Endodermal cell (in vitro differentiated cells): ENCODE measurements around the gene ADAMTS2. TPM values are rescaled to one million over a fixed set of nuclear protein-coding genes. Genes with fewer than 3 reads are reported as not detected.

ENCODE experiments used
- DNase-seq: peaks from one replicate; pipeline ENCODE4 v3.0.0-alpha.2; 2017
- H3K27ac ChIP-seq: 2 replicates; pipeline ENCODE4 v1.5.1; 2013; ENCODE audit warnings: mild to moderate bottlenecking, low read depth, low read length, moderate library complexity
- H3K27me3 ChIP-seq: 2 replicates; pipeline ENCODE4 v1.6.1; 2013; ENCODE audit warnings: mild to moderate bottlenecking, low read length, moderate library complexity; ENCODE audit not compliant: insufficient read depth, control insufficient read depth, poor library complexity, severe bottlenecking
- H3K36me3 ChIP-seq: 2 replicates; pipeline ENCODE4 v1.7.0; 2013; ENCODE audit warnings: mild to moderate bottlenecking, low read length, moderate library complexity; ENCODE audit not compliant: control insufficient read depth, insufficient read depth
- H3K4me1 ChIP-seq: one replicate; pipeline ENCODE4 v1.7.0; 2013; ENCODE audit warnings: low read length; ENCODE audit not compliant: control insufficient read depth, insufficient read depth
- H3K4me3 ChIP-seq: 2 replicates; pipeline ENCODE4 v1.5.1; 2013; ENCODE audit warnings: mild to moderate bottlenecking, low read length, moderate library complexity
- H3K9ac ChIP-seq: 2 replicates; pipeline ENCODE4 v1.6.1; 2013; ENCODE audit warnings: mild to moderate bottlenecking, low read length, moderate library complexity; ENCODE audit not compliant: poor library complexity, severe bottlenecking; ENCODE audit errors: extremely low read depth
- H3K9me3 ChIP-seq: 2 replicates; pipeline ENCODE4 v1.6.1; 2013; ENCODE audit warnings: mild to moderate bottlenecking, low read length, moderate library complexity; ENCODE audit not compliant: control insufficient read depth
- H3K27ac Mint-ChIP-seq: 2 replicates; pipeline ENCODE4 v1.8.0; 2020; ENCODE audit warnings: mixed read lengths
- H3K27me3 Mint-ChIP-seq: 2 replicates; pipeline ENCODE4 v1.8.0; 2021; ENCODE audit warnings: mild to moderate bottlenecking, mixed read lengths; ENCODE audit not compliant: insufficient read depth
- H3K36me3 Mint-ChIP-seq: 2 replicates; pipeline ENCODE4 v1.8.0; 2020; ENCODE audit warnings: low read depth, mixed read lengths
- H3K4me1 Mint-ChIP-seq: 2 replicates; pipeline ENCODE4 v1.8.0; 2020; ENCODE audit warnings: mixed read lengths
- H3K4me3 Mint-ChIP-seq: 2 replicates; pipeline ENCODE4 v1.8.0; 2020; ENCODE audit warnings: mild to moderate bottlenecking, moderate library complexity, mixed read lengths
- H3K9me3 Mint-ChIP-seq: 2 replicates; pipeline ENCODE4 v1.8.0; 2020; ENCODE audit warnings: mild to moderate bottlenecking, mixed read lengths
- CTCF ChIP-seq: fragments of 200-600 bp; sonication (generic); conservative IDR thresholded peaks from 2 replicates; pipeline ENCODE4 v1.5.0; 2021; ENCODE audit warnings: antibody characterized with exemption, mild to moderate bottlenecking
- WGBS, 2 experiments: methylation state at CpG; one replicate each; pipeline versions ENCODE4 v1.1.5 to v1.1.7; 2013; ENCODE audit warnings: missing lambda C conversion rate in 2 of 2, mixed read lengths in 1 of 2; ENCODE audit not compliant: insufficient coverage in 1 of 2, insufficient read length in 1 of 2; 5-methylcytosine and 5-hydroxymethylcytosine counted together
- total RNA-seq, 2 donors: library from RNA; stranded (reverse); fragmentation: NEBNext Ultra II Directional in 1 of 2; extraction: Animal tissue kit (Norgen Biotek cat#: 25700) in 1 of 2; gene quantifications; 2 replicates in 1 of 2; 3 replicates in 1 of 2; pipeline ENCODE4 v1.2.1, GENCODE V29; 2021

Gene ADAMTS2
- total RNA-seq, 2 donors from 2014 or later = 1.2 to 2.6 TPM

- H3K4me1 ChIP-seq = no peaks in the 10 kb centered on the region
- DNase-seq = no peak
- TF ChIP-seq CTCF = no peak
- no peaks in the 10 kb centered on the region for H3K36me3 ChIP-seq
- no peak overlapping the region for H3K4me3 Mint-ChIP-seq
- H3K27ac Mint-ChIP-seq = no peak overlapping the region
- H3K9me3 Mint-ChIP-seq = no peaks in the 10 kb centered on the region
- H3K9ac ChIP-seq = no peak overlapping the region
- WGBS, 2 experiments = 91 to 94% methylated on average over 7 to 11 of the region's 11 CpGs
- no peak overlapping the region for H3K27ac ChIP-seq
- H3K4me1 Mint-ChIP-seq = no peaks in the 10 kb centered on the region
- no peaks in the 10 kb centered on the region for H3K36me3 Mint-ChIP-seq
- no peaks in the 10 kb centered on the region for H3K27me3 Mint-ChIP-seq
- no peak overlapping the region for H3K4me3 ChIP-seq
- H3K27me3 ChIP-seq = no peaks in the 10 kb centered on the region
- no peaks in the 10 kb centered on the region for H3K9me3 ChIP-seq
These were observed 146.0 kb downstream of the ADAMTS2 start for GRCh38 chr5:179199246-179199645.

- Histone ChIP-seq H3K4me3 (no peak overlapping the region), H3K27me3 (no peaks in the 10 kb centered on the region), H3K27ac (no peak overlapping the region), H3K9ac (no peak overlapping the region), H3K4me1 (no peaks in the 10 kb centered on the region), H3K9me3 (no peaks in the 10 kb centered on the region), H3K36me3 (no peaks in the 10 kb centered on the region)
- Mint-ChIP-seq H3K36me3 (no peaks in the 10 kb centered on the region), H3K27ac (no peak overlapping the region), H3K27me3 (no peaks in the 10 kb centered on the region), H3K9me3 (no peaks in the 10 kb centered on the region), H3K4me3 (no peak overlapping the region), H3K4me1 (no peaks in the 10 kb centered on the region)
- no peak for TF ChIP-seq CTCF
- DNase-seq = no peak
- 85 to 92% methylated on average over 2 to 8 of the region's 8 CpGs for WGBS, 2 experiments
These were observed 146.4 kb downstream of the ADAMTS2 start for GRCh38 chr5:179198825-179199224.

- no peak for DNase-seq
- Histone ChIP-seq H3K4me3 (no peak overlapping the region), H3K36me3 (no peaks in the 10 kb centered on the region), H3K9ac (no peak overlapping the region), H3K27me3 (no peaks in the 10 kb centered on the region), H3K4me1 (no peaks in the 10 kb centered on the region), H3K9me3 (no peaks in the 10 kb centered on the region), H3K27ac (no peak overlapping the region)
- Mint-ChIP-seq H3K27ac (peak overlapping the region; percentile 64), H3K4me1 (no peaks in the 10 kb centered on the region), H3K36me3 (no peaks in the 10 kb centered on the region), H3K9me3 (no peaks in the 10 kb centered on the region), H3K4me3 (no peak overlapping the region), H3K27me3 (no peaks in the 10 kb centered on the region)
- 93 to 97% methylated on average over 8 to 10 of the region's 10 CpGs for WGBS, 2 experiments
- TF ChIP-seq CTCF = no peak
These were observed 148.7 kb downstream of the ADAMTS2 start for GRCh38 chr5:179196405-179197079.
